ENCODE data around the gene TRIM65. TPM values are rescaled to one million over a fixed set of nuclear protein-coding genes. Genes with fewer than 3 reads are reported as not detected.

Gene TRIM65
- total and polyA plus RNA-seq, 10 of the 15 experiments (the other 5 are each of a cell fraction or from before 2014, with no cell fraction given) = 1.4 to 26.0 (median 10.8) TPM

- no peak overlapping the region for H3K9ac ChIP-seq (ENCODE audit: control insufficient read depth, insufficient read depth, low read length)
- intact Hi-C loops (cut with micrococcal nuclease; ENCODE audit: unreplicated experiment) = loop anchor here (5.0 kb wide), 2 partner anchors 42 to 122 kb away; partner anchors contain the start of gene WBP2
- H4K20me1 ChIP-seq (ENCODE audit: control insufficient read depth, insufficient read depth) = no peaks in the 10 kb centered on the region
- ChIA-PET CTCF (interaction anchor here (1.0 to 1.4 kb wide), 2 partner anchors 43 to 44 kb away, joined by 4 to 7 read pairs; partner anchors contain the start of gene WBP2), SMC1A (ENCODE audit: uncharacterized antibody, unreplicated experiment) (no interaction called here), POLR2A (interaction anchor here (1.7 kb wide), 1 partner anchor 12 kb away, joined by 6 read pairs; no protein-coding TSS in a partner anchor), RAD21 (ENCODE audit: unreplicated experiment) (no interaction called here)
- BruUV-seq (replicated peaks) = no TSS peak
- H3K4me2 ChIP-seq (ENCODE audit: control insufficient read depth, insufficient read depth) = no peak overlapping the region
- TF ChIP-seq NBN (IDR thresholded peaks at IDR 0.05) (no peak), MEF2A (IDR thresholded peaks at IDR 0.05; ENCODE audit: insufficient read depth, low read depth, low read length) (no peak), YBX1 (IDR thresholded peaks at IDR 0.05) (no peak), ETV6 (conservative IDR thresholded peaks at IDR 0.05 in 1 of 2, IDR thresholded peaks at IDR 0.05 in 1 of 2; ENCODE audit: borderline replicate concordance in 1 of 2, low read depth in 1 of 2) (no peak), HDGF (IDR thresholded peaks at IDR 0.05) (no peak), CBFB (IDR thresholded peaks at IDR 0.05; ENCODE audit: low read depth) (no peak)
- H3K4me3 ChIP-seq = no peak overlapping the region
- 93% methylated on average over 12 of the region's 13 CpGs for WGBS (ENCODE audit: insufficient coverage, insufficient replicate concordance, low lambda C conversion rate, missing lambda C conversion rate)
- FAIRE-seq (no peak), DNase-seq (ENCODE audit: low read depth, low spot score) (no peak), ATAC-seq (no peak)
- H3K79me2 ChIP-seq (ENCODE audit: control insufficient read depth, insufficient read depth, low read length) = peaks cover 23% of the 10 kb centered on the region
- peaks cover 6% of the 10 kb centered on the region for H3K4me1 ChIP-seq (ENCODE audit: control insufficient read depth, insufficient read depth, low read length)
- H3K9me3 ChIP-seq (replicated peaks; ENCODE audit: control insufficient read depth, insufficient read depth, low read length) = no peaks in the 10 kb centered on the region
- no peak overlapping the region for H3K27ac ChIP-seq (ENCODE audit: control insufficient read depth, insufficient read depth)
- H3K36me3 ChIP-seq (ENCODE audit: control insufficient read depth in 2 of 2, insufficient read depth in 2 of 2, low read length in 1 of 2) = peaks cover 10 to 17% of the 10 kb centered on the region in 2 experiments; a peak in 3 of 4 replicates
- in situ Hi-C loops (cut with MboI) = no loop called here
- H3K27me3 ChIP-seq (replicated peaks in 1 of 2; ENCODE audit: control insufficient read depth in 2 of 2, insufficient read depth in 2 of 2, low read length in 1 of 2) = no peaks in the 10 kb centered on the region
- H2AFZ ChIP-seq (ENCODE audit: control insufficient read depth, low read depth, low read length) = no peak overlapping the region
Observed at GRCh38 chr17:75899353-75899752, 2.6 kb upstream of the TRIM65 start.

- ChIA-PET RAD21 (ENCODE audit: unreplicated experiment) (interaction anchor here (0.7 kb wide), 1 partner anchor 360 kb away, joined by 3 read pairs; no protein-coding TSS in a partner anchor), POLR2A (interaction anchor here (1.7 kb wide), 1 partner anchor 11 kb away, joined by 6 read pairs; no protein-coding TSS in a partner anchor), CTCF (interaction anchor here (1.0 kb wide), 1 partner anchor 42 kb away, joined by 4 read pairs; no protein-coding TSS in a partner anchor), SMC1A (ENCODE audit: uncharacterized antibody, unreplicated experiment) (no interaction called here)
- Histone ChIP-seq H3K36me3 (ENCODE audit: control insufficient read depth in 2 of 2, insufficient read depth in 2 of 2, low read length in 1 of 2) (peaks cover 10 to 17% of the 10 kb centered on the region in 2 experiments; a peak in 3 of 4 replicates), H3K4me1 (ENCODE audit: control insufficient read depth, insufficient read depth, low read length) (peaks cover 6% of the 10 kb centered on the region), H3K27ac (ENCODE audit: control insufficient read depth, insufficient read depth) (no peak overlapping the region), H3K4me2 (ENCODE audit: control insufficient read depth, insufficient read depth) (no peak overlapping the region), H3K9me3 (replicated peaks; ENCODE audit: control insufficient read depth, insufficient read depth, low read length) (no peaks in the 10 kb centered on the region), H3K79me2 (ENCODE audit: control insufficient read depth, insufficient read depth, low read length) (peaks cover 18% of the 10 kb centered on the region), H3K27me3 (replicated peaks in 1 of 2; ENCODE audit: control insufficient read depth in 2 of 2, insufficient read depth in 2 of 2, low read length in 1 of 2) (no peaks in the 10 kb centered on the region), H2AFZ (ENCODE audit: control insufficient read depth, low read depth, low read length) (no peak overlapping the region), H3K4me3 (no peak overlapping the region), H4K20me1 (ENCODE audit: control insufficient read depth, insufficient read depth) (no peaks in the 10 kb centered on the region), H3K9ac (ENCODE audit: control insufficient read depth, insufficient read depth, low read length) (no peak overlapping the region)
- ATAC-seq (no peak), DNase-seq (ENCODE audit: low read depth, low spot score) (no peak), FAIRE-seq (no peak)
- in situ Hi-C loops (cut with MboI) (no loop called here), intact Hi-C loops (cut with micrococcal nuclease; ENCODE audit: unreplicated experiment) (loop anchor here (5.0 kb wide), 2 partner anchors 41 to 121 kb away; partner anchors contain the start of gene WBP2)
- 97% methylated on average over 16 of the region's 16 CpGs for WGBS (ENCODE audit: insufficient coverage, insufficient replicate concordance, low lambda C conversion rate, missing lambda C conversion rate)
- BruUV-seq (replicated peaks) = no TSS peak
- TF ChIP-seq POLR2A (IDR thresholded peaks at IDR 0.05; ENCODE audit: low read depth, low read length) = 0 out of 2 replicates have a peak, but pooled peaks have one; percentile 7
- no peak for TF ChIP-seq BHLHE40 (IDR thresholded peaks at IDR 0.05; ENCODE audit: borderline replicate concordance in 1 of 2, low read depth in 2 of 2, low read length in 1 of 2)
- no peak for TF ChIP-seq PKNOX1 (IDR thresholded peaks at IDR 0.05)
Observed at GRCh38 chr17:75898791-75899190, 2.0 kb upstream of the TRIM65 start.

All from GM12878 (cell line).